Gastroesophageal sphincter (tissue), 4 donors: ENCODE measurements around the gene TSHZ2. TPM values are rescaled to one million over a fixed set of nuclear protein-coding genes. Genes with fewer than 3 reads are reported as not detected.

Experiments used
- ATAC-seq: fragments of 150-250 bp; one replicate; pipeline ENCODE4 v1.9.1; 2016; ENCODE audit warnings: mild to moderate bottlenecking, moderate library complexity
- H3K27ac ChIP-seq, 4 donors: fragments of 200-600 bp; sonication (generic) in 3 of 4; 1 replicate in 3 of 4; 2 replicates in 1 of 4; pipeline ENCODE4 v1.5.1; 2016 to 2019
- H3K27me3 ChIP-seq: fragments of 200-600 bp; sonication (generic); one replicate; pipeline ENCODE4 v1.5.1; 2019
- H3K36me3 ChIP-seq, 2 donors: fragments of 200-600 bp; sonication (generic); one replicate each; pipeline ENCODE4 v1.5.1; 2019; ENCODE audit warnings: control low read depth in 1 of 2
- H3K4me1 ChIP-seq, 3 donors: fragments of 200-600 bp; sonication (generic); 1 replicate in 2 of 3; 2 replicates in 1 of 3; pipeline ENCODE4 v1.5.1; 2016 to 2019; ENCODE audit warnings: control low read depth in 2 of 3
- H3K4me3 ChIP-seq, 2 donors: fragments of 200-600 bp; sonication (generic); one replicate each; pipeline ENCODE4 v1.5.1; 2019; ENCODE audit warnings: mild to moderate bottlenecking in 1 of 2, moderate library complexity in 1 of 2
- H3K9me3 ChIP-seq, 3 donors: fragments of 200-600 bp; sonication (generic); one replicate each; pipeline ENCODE4 v1.5.1; 2017 to 2019; ENCODE audit warnings: control low read depth in 2 of 3
- EP300 ChIP-seq: sonication (generic); formaldehyde crosslinking; IDR thresholded peaks from one replicate; pipeline ENCODE4 v1.6.1; 2017; ENCODE audit warnings: antibody characterized with exemption, mild to moderate bottlenecking
- POLR2A ChIP-seq, 2 donors: fragments of 450-650 bp; IDR thresholded peaks; one replicate each; pipeline ENCODE4 v1.6.1; 2017; ENCODE audit warnings: antibody characterized with exemption in 2 of 2, mild to moderate bottlenecking in 2 of 2, moderate library complexity in 1 of 2
- POLR2AphosphoS5 ChIP-seq: sonication (generic); formaldehyde crosslinking; IDR thresholded peaks from one replicate; pipeline ENCODE4 v1.6.1; 2017; ENCODE audit warnings: antibody characterized with exemption
- WGBS, 2 donors: methylation state at CpG; one replicate each; pipeline ENCODE4 v1.1.5; 2018; ENCODE audit warnings: low coverage in 1 of 2; 5-methylcytosine and 5-hydroxymethylcytosine counted together
- total RNA-seq, 4 donors: library from RNA; depleted of rRNA; stranded (reverse); fragments of >200 nt; gene quantifications; one replicate each; pipeline ENCODE4 v1.1.0, GENCODE V29; 2016
- TF ChIP-seq, protein P1 (sequence below), 4 experiments: fragments of 200-600 bp in 2 of 4; fragments of 450-650 bp in 2 of 4; sonication (generic) in 1 of 4; IDR thresholded peaks; one replicate each; pipeline ENCODE4 v1.5.1; 2017 to 2019; ENCODE audit warnings: antibody characterized with exemption in 4 of 4, mild to moderate bottlenecking in 2 of 4, moderate library complexity in 2 of 4

TSHZ2 gene
- total RNA-seq, 4 donors from 2014 or later: 9.9 to 21.3 (median 12.2) TPM

DNA sequence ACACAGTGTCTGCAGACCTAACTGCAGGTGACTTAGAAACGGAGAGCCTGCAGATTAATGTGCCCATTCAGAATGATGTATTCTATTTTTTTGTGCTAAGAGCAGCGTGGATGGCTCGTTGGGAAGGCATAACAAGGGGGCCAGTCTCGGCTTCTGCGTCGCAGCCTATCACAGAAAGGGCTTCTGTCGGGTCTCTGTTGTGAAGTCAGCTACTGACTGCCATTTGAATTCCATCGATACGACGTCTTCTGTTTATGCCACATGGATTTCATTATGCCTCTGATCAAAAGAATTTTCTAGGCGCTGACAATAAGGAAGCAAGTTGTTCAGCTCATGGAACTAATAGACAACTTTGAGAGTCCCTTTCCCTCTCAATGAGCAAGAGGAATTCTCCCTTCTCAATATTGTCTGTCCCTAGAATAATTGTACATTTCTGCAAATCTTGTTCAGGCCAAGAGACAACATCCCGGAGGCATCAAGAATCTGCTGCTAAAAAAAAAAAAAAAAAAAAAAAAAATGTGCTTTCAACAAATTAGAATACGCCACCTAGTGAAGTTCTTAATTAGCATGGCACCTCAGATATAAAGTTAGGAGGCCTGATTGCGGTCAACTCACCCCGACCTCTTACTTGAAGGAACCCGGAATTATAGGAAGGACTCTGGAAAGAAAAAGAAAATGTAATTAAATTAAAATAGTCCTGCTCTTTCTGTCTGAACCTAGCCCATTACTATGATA, 223.9 kb downstream of the TSHZ2 start:
- Histone ChIP-seq H3K9me3 (no peaks in the 10 kb centered on the region), H3K27me3 (peaks cover 18% of the 10 kb centered on the region), H3K36me3 (no peaks in the 10 kb centered on the region), H3K4me1 (no peaks in the 10 kb centered on the region), H3K27ac (no peak overlapping the region), H3K4me3 (no peak overlapping the region)
- 73 to 75% methylated on average over 7 to 15 of the region's 16 CpGs for WGBS, 2 donors
- no peak for ATAC-seq
- no peak for TF ChIP-seq EP300
- TF ChIP-seq POLR2A (IDR thresholded peaks at IDR 0.05): no peak

DNA sequence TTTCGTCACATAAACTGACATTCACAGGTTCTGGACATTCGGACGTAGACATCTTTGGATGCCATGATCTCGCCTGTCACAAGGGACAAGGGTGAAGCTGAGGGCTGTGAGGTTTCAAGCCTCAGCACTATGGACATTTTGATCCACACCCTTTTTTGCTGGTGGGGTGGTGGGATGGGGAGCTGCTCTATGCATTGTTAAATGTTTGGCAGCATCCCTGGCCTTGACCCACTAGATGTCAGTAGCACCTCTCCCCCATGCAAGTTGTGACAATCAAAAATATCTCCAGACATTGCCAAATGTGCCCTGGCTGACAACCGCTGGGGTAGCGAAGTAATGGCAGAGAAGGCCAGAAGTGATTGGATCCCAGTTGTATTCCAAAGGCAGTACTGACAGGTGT, 229.4 kb downstream of the TSHZ2 start:
- TF ChIP-seq POLR2A (IDR thresholded peaks at IDR 0.05) (no peak), EP300 (no peak), POLR2AphosphoS5 (no peak)
- TF ChIP-seq, protein P1, sequence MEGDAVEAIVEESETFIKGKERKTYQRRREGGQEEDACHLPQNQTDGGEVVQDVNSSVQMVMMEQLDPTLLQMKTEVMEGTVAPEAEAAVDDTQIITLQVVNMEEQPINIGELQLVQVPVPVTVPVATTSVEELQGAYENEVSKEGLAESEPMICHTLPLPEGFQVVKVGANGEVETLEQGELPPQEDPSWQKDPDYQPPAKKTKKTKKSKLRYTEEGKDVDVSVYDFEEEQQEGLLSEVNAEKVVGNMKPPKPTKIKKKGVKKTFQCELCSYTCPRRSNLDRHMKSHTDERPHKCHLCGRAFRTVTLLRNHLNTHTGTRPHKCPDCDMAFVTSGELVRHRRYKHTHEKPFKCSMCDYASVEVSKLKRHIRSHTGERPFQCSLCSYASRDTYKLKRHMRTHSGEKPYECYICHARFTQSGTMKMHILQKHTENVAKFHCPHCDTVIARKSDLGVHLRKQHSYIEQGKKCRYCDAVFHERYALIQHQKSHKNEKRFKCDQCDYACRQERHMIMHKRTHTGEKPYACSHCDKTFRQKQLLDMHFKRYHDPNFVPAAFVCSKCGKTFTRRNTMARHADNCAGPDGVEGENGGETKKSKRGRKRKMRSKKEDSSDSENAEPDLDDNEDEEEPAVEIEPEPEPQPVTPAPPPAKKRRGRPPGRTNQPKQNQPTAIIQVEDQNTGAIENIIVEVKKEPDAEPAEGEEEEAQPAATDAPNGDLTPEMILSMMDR (IDR thresholded peaks at IDR 0.05): no peak
- Histone ChIP-seq H3K27me3 (peaks cover 10% of the 10 kb centered on the region), H3K27ac (no peak overlapping the region), H3K4me3 (no peak overlapping the region), H3K9me3 (no peaks in the 10 kb centered on the region), H3K4me1 (no peaks in the 10 kb centered on the region), H3K36me3 (no peaks in the 10 kb centered on the region)
- no peak for ATAC-seq
- WGBS, 2 donors: 95 to 100% methylated on average over 3 to 4 of the region's 6 CpGs

DNA sequence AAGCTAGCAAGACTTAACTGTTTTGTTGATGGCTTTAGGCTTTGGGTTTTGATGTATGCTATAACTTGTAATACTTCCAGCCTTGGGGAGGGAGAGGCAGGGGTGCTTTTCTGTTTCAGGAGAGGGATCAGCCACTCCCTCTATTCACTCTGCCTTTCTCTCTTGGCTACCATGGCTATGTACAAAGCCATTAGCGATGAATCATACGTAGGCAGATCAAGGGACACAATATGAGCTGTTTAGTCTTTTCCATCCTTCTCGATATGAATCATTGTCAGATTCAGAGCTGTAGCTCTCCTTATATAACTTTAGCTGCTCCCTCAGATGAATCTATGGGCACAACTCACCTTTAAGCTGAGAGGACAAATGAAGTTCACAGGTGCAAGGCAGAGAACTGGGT, 230.6 kb downstream of the TSHZ2 start:
- no peaks in the 10 kb centered on the region for H3K4me1 ChIP-seq
- 48 to 63% methylated on average over 3 of the region's 3 CpGs for WGBS, 2 donors

DNA sequence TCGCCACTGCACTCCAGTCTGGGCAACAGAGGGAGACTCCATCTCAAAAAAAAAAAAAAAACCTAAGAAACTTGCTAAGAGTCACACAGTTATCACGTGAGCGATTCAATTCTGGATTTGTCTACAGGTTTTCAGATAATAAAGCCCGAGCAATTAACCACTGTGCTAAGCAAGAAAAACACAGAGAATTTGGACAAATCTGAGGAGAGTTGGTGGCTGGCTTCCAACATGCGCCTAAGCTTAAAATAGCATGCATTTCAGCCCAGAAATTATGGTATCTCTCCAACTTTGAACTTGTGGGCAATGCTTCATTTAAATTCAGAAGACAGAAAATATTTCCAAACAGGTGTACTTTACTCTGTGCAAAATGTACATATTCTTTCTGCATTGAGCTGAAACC, 232.9 kb downstream of the TSHZ2 start:
- WGBS, 2 donors: 40 to 69% methylated on average over 5 of the region's 5 CpGs
- Histone ChIP-seq H3K27me3 (peaks cover 12% of the 10 kb centered on the region), H3K4me3 (no peak overlapping the region), H3K27ac (no peak overlapping the region), H3K36me3 (no peaks in the 10 kb centered on the region), H3K9me3 (no peaks in the 10 kb centered on the region), H3K4me1 (no peaks in the 10 kb centered on the region)
- TF ChIP-seq POLR2AphosphoS5 (no peak), EP300 (no peak), POLR2A (IDR thresholded peaks at IDR 0.05) (no peak)
- TF ChIP-seq, protein P1 (IDR thresholded peaks at IDR 0.05): no peak
- ATAC-seq: no peak

More for the DNA sequence above, 230.6 kb downstream of the TSHZ2 start:
- H3K27ac ChIP-seq: no peak overlapping the region
- no peaks in the 10 kb centered on the region for H3K9me3 ChIP-seq
- H3K4me3 ChIP-seq: no peak overlapping the region
- TF ChIP-seq POLR2A (IDR thresholded peaks at IDR 0.05): no peak
- TF ChIP-seq POLR2AphosphoS5: no peak
- no peak for TF ChIP-seq EP300
- TF ChIP-seq, protein P1 (IDR thresholded peaks at IDR 0.05): no peak
- no peaks in the 10 kb centered on the region for H3K36me3 ChIP-seq
- no peak for ATAC-seq
- H3K27me3 ChIP-seq: peaks cover 10% of the 10 kb centered on the region

DNA sequence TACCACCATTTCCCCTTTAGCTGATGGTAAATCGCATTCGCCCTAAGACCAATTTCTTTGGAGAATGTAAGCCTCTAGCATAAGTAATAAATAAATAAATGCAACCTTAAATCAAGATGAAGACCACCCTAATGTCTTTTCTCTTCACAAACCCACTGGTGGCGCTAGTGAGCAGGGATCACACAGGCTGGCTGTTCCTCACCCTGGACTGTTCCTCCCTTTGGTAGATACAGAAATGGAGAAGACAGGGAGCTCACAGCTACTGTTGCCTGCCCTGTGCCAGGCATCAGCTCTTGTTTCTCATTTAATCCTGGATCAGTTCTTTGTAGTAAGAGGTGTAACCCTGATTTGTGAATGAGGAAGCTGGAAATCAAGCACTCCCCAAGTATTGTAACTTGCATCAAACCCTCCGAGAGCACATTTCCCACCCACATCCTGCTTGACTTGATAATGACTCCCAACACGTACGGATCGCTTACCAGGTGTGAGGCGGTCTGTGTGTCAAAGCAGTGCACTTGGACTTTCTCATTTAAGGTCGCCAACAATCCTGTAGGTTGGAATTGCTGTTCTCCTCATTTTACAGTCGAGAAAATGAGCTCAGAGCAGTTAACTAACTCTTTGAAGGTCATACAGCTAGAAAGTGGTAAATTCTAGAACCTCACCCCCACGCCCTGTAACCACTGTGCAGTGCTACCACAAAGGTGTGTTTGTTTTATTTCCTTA, 236.1 kb downstream of the TSHZ2 start:
- Histone ChIP-seq H3K9me3 (no peaks in the 10 kb centered on the region), H3K27ac (no peak overlapping the region), H3K4me1 (no peaks in the 10 kb centered on the region), H3K4me3 (no peak overlapping the region), H3K27me3 (peaks cover 10% of the 10 kb centered on the region), H3K36me3 (no peaks in the 10 kb centered on the region)
- 79 to 94% methylated on average over 3 to 11 of the region's 11 CpGs for WGBS, 2 donors
- ATAC-seq: no peak
- TF ChIP-seq POLR2A (IDR thresholded peaks at IDR 0.05) (no peak), POLR2AphosphoS5 (no peak)
